LoVo (cell line): ENCODE measurements around the gene CYP4F12.

Experiments
- DNase-seq: peaks from one replicate; pipeline ENCODE4 v3.0.0-alpha.2; 2016; ENCODE audit warnings: low spot score

CYP4F12 gene

GRCh38 chr19:15672580-15673175, at the start of gene CYP4F12:
TSS of gene CYP4F12 (plus strand) at chr19:15673087. CDS start at chr19:15673530, 443 bp downstream.
- DNase-seq, result peak; percentile 94

GRCh38 chr19:15623711-15624318, 49.1 kb upstream of the CYP4F12 start:
- no peak for DNase-seq

- no peak for DNase-seq
These were observed 44.5 kb upstream of the CYP4F12 start for GRCh38 chr19:15628236-15629002.

- DNase-seq, result peak; percentile 74
These were observed 43.6 kb upstream of the CYP4F12 start for GRCh38 chr19:15629003-15629880.

- DNase-seq, result peak; percentile 34
These were observed 41.1 kb upstream of the CYP4F12 start for GRCh38 chr19:15631817-15632216.

- no peak for DNase-seq
These were observed 39.6 kb upstream of the CYP4F12 start for GRCh38 chr19:15633082-15633835.

- DNase-seq, result no peak
These were observed 38.8 kb upstream of the CYP4F12 start for GRCh38 chr19:15634105-15634504.

GRCh38 chr19:15635016-15635805, 37.7 kb upstream of the CYP4F12 start:
- DNase-seq, result peak; percentile 21

GRCh38 chr19:15636026-15636425, 36.9 kb upstream of the CYP4F12 start:
- DNase-seq, result no peak

- DNase-seq, result no peak
These were observed 33.3 kb upstream of the CYP4F12 start for GRCh38 chr19:15639596-15639995.

- peak; percentile 93 for DNase-seq
These were observed 32.5 kb upstream of the CYP4F12 start, which contains the start of gene CYP4F3 for GRCh38 chr19:15640294-15640903. TSS of gene CYP4F3 (plus strand) at chr19:15640897. CDS start at chr19:15641416, 519 bp downstream.

- DNase-seq, result peak; percentile 46
These were observed 31.8 kb upstream of the CYP4F12 start for GRCh38 chr19:15640904-15641597.

GRCh38 chr19:15641901-15642491, 30.9 kb upstream of the CYP4F12 start:
- DNase-seq, result no peak

GRCh38 chr19:15642807-15643206, 30.1 kb upstream of the CYP4F12 start:
- no peak for DNase-seq

- no peak for DNase-seq
These were observed 29.5 kb upstream of the CYP4F12 start for GRCh38 chr19:15643387-15643786.

GRCh38 chr19:15644066-15644741, 28.7 kb upstream of the CYP4F12 start:
- DNase-seq, result no peak

GRCh38 chr19:15644816-15645215, 28.1 kb upstream of the CYP4F12 start:
- DNase-seq, result no peak

GRCh38 chr19:15649526-15649925, 23.4 kb upstream of the CYP4F12 start:
- no peak for DNase-seq
